GM10248 (cell line): Measurements from ENCODE around the gene ZCCHC7.
"Not testable (repeated sequence)": the region's sequence is repeated elsewhere in the genome, so short reads cannot be mapped to it uniquely, and the experiment has no call there.

Source experiments
- CTCF ChIA-PET: fragments of 300-600 bp; sonication (Branson Sonifier 250); formaldehyde crosslinking; extraction: SDS; loops from one replicate; lab custom pipeline; 2021; ENCODE audit warnings: antibody characterized with exemption; lab: Yijun Ruan, JAX
- POLR2A ChIA-PET: fragments of 350-650 bp; sonication (Branson Sonifier 250); formaldehyde crosslinking; extraction: SDS; loops from one replicate; lab custom pipeline; 2020; ENCODE audit warnings: antibody characterized with exemption; lab: Yijun Ruan, JAX
- DNase-seq: peaks from one replicate; pipeline ENCODE4 v3.0.0; 2012; ENCODE audit errors: extremely low spot score
- TF ChIP-seq, protein P1 (sequence below): IDR thresholded peaks from 2 replicates; pipeline ENCODE4 v1.5.1; 2012; ENCODE audit warnings: mild to moderate bottlenecking, low read depth; ENCODE audit errors: extremely low read depth, missing control alignments, control extremely low read depth

ZCCHC7 gene

DNA sequence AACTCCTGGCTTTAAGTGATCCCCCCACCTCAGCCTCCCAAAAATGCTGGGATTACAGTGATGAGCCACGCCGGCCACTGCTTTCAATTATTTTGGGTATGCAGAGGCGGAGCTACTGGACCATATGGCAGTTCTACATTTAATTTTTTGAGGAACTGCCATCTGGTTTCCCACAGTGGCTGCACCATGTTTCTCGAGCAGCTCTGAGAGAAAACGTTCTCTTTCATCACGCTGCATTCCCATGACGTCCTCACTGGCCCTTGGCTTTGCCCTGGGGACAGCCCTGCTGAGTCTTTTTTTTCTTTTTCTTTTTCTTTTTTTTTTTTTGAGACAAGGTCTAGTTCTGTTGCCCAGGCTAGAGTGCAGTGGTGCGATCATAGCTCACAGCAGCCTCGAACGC lies 266.6 kb downstream of the ZCCHC7 start:
- POLR2A ChIA-PET = interaction anchor here (0.7 to 0.8 kb wide), 2 partner anchors 13 to 205 kb away, joined by 3 to 6 read pairs; no protein-coding TSS in a partner anchor
- no peak for DNase-seq
- TF ChIP-seq, protein P1, sequence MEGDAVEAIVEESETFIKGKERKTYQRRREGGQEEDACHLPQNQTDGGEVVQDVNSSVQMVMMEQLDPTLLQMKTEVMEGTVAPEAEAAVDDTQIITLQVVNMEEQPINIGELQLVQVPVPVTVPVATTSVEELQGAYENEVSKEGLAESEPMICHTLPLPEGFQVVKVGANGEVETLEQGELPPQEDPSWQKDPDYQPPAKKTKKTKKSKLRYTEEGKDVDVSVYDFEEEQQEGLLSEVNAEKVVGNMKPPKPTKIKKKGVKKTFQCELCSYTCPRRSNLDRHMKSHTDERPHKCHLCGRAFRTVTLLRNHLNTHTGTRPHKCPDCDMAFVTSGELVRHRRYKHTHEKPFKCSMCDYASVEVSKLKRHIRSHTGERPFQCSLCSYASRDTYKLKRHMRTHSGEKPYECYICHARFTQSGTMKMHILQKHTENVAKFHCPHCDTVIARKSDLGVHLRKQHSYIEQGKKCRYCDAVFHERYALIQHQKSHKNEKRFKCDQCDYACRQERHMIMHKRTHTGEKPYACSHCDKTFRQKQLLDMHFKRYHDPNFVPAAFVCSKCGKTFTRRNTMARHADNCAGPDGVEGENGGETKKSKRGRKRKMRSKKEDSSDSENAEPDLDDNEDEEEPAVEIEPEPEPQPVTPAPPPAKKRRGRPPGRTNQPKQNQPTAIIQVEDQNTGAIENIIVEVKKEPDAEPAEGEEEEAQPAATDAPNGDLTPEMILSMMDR = no peak
- CTCF ChIA-PET = interaction anchor here (0.8 to 21.5 kb wide), 5 partner anchors 9 to 514 kb away, joined by 3 to 359 read pairs (median 4); no protein-coding TSS in a partner anchor

DNA sequence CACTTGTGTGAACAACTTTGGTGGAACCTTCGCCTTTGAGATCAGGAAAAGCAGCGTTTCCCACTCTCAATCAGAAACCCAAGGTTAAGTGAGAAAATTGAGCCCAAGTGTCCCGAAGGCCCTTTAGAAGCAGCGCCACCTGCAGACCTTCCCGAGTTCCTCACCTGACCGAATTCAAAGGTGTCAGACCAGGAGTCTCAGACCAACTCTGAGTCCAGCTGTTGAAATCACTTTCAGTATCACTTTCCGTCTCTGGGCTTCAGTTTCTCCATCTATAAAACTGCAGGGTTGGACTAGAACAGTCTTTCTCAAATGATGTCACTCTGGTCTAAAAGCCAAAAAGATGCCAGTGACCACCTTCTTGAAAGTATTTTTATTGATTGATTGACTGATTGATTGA lies 270.4 kb downstream of the ZCCHC7 start:
- DNase-seq = peak; percentile 83
- ChIA-PET CTCF (interaction anchor here (0.8 to 21.5 kb wide), 12 partner anchors 9 to 394 kb away, joined by 3 to 359 read pairs (median 5); no protein-coding TSS in a partner anchor), POLR2A (interaction anchor here (0.6 to 1.0 kb wide), 3 partner anchors 17 to 25 kb away, joined by 3 read pairs; no protein-coding TSS in a partner anchor)
- TF ChIP-seq, protein P1 = peak; percentile 75

DNA sequence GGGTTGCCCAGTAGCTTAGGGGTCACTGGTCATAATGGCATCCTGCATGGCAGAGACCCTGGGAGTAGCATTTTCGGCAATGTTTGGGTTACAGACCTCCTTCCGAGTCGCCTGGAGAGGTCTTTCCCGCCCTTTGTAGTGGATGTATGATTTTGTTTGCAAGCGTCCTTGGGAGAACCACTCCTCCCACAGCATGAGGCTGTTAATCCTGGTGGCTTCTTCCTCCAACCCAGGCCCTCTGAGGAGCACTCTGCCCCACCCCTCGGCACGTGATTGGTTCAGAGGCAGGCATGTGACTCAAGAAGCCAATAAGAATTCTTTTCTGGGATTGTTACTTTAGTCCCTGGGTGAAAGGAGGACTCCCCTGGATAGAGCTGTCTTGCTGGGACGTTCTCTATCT lies 271.9 kb downstream of the ZCCHC7 start:
- ChIA-PET CTCF (interaction anchor here (1.2 to 21.5 kb wide), 7 partner anchors 9 to 396 kb away, joined by 3 to 359 read pairs (median 13); no protein-coding TSS in a partner anchor), POLR2A (interaction anchor here (1.0 kb wide), 1 partner anchor 20 kb away, joined by 3 read pairs; no protein-coding TSS in a partner anchor)
- TF ChIP-seq, protein P1 = no peak
- no peak for DNase-seq

DNA sequence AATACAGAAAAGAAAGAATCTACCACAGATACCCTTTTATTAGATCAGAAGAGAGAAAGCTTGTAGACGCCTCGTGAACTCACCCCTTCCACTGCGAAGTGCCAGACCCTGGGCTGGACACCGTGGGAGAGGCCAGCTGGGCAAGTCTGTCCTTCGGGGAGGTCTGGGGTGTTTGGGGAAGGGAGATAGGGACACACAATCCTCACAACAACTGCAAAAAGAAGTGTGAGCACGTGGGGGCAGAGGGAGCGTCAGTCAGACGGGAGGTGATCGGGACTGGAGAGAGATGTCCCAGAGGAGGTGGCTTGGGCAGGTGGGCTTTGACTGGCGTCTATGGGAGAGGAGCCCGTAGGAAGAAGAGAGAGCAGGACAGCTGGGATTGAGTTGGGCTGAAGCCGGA lies 274.9 kb downstream of the ZCCHC7 start:
- ChIA-PET POLR2A (no interaction called here), CTCF (interaction anchor here (0.8 to 21.5 kb wide), 6 partner anchors 12 to 66 kb away, joined by 3 to 359 read pairs (median 4); no protein-coding TSS in a partner anchor)
- TF ChIP-seq, protein P1 = no peak
- no peak for DNase-seq

DNA sequence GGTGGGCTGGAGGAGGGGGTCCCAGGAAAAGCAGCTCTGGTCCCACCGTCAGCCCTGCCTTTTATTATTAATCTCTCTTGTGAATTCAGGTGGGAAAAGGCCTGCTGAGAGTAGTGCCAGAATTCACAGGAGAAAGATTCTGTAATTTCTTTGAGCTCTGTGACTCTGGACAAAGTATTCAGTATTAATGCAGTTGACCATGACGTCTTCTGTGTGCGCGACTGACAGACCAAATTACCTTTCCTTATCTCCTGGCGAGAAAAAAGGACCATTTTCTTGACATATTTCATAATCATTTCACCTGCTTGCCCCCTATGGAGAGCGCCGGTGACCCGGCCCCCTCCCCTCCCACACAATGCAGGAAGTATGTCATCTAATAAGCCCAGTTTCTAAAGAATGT lies 275.3 kb downstream of the ZCCHC7 start:
- TF ChIP-seq, protein P1 = no peak
- no peak for DNase-seq
- CTCF ChIA-PET = interaction anchor here (1.0 to 21.5 kb wide), 6 partner anchors 9 to 399 kb away, joined by 3 to 359 read pairs (median 4); no protein-coding TSS in a partner anchor
- POLR2A ChIA-PET = no interaction called here

DNA sequence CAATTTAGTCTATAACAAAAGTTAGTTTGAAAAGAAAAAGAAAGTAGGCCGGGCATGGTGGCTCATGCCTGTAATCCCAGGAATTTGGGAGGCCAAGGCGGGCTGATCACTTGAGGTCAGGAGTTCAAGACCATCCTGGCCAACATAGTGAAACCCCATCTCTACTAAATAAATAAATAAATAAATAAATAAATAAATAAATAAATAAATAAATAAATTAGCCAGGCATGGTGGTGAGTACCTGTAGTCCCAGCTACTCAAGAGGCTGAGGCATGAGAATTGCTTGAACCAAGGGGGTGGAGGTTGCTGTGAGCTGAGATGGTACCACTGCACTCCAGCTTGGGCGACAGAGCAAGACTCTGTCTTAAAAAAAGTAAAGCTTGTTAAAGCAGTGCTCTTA lies 277.6 kb downstream of the ZCCHC7 start:
- POLR2A ChIA-PET, DNase-seq: not testable (repeated sequence)
- CTCF ChIA-PET = interaction anchor here (0.9 to 22.3 kb wide), 6 partner anchors 8 to 184 kb away, joined by 3 to 359 read pairs (median 4); no protein-coding TSS in a partner anchor

DNA sequence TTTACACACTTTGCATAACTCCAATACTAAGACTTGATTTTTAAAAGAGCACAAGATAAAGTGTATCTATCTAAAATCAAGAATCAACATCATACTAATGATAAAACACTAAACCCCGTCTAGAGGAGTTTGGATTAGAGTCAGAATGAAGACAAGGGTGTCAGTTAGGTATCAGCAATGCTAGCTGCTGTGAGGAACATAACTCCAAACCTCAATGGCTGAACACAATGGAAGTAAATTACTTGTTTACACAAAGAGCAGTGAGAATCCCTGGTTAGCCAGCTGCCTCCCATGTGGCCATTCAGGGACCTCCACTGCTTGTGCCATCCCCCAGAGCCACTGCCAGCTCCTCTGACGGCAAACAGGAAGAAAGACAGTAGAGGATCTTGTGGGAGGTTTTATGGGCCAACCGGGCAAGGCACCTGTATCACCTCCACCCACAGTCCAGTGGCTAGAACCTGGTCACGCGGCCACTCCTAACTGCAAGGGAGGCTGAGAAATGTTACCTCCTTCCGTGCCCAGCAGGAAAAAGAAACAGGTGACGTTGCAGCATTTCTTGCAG lies 278.2 kb downstream of the ZCCHC7 start:
- POLR2A ChIA-PET = interaction anchor here (0.6 kb wide), 1 partner anchor 453 kb away, joined by 4 read pairs; no protein-coding TSS in a partner anchor
- CTCF ChIA-PET = interaction anchor here (0.9 to 22.3 kb wide), 6 partner anchors 9 to 184 kb away, joined by 3 to 359 read pairs (median 4); no protein-coding TSS in a partner anchor
- no peak for DNase-seq
- TF ChIP-seq, protein P1 = no peak
